ENCODE data around the gene EPB41L3. TPM values are rescaled to one million over a fixed set of nuclear protein-coding genes. Genes with fewer than 3 reads are reported as not detected.

EPB41L3 gene
- total RNA-seq, 1 experiment from 2014 or later = 8.7 TPM

- intact Hi-C loops (cut with micrococcal nuclease; ENCODE audit: unreplicated experiment) = no loop called here
- ChIA-PET CTCF (no interaction called here), POLR2A (no interaction called here)
- peaks cover 22% of the 10 kb centered on the region for H3K27me3 Mint-ChIP-seq (ENCODE audit: insufficient read depth, unreplicated experiment)
- no peaks in the 10 kb centered on the region for H3K4me1 Mint-ChIP-seq (ENCODE audit: low read depth, unreplicated experiment)
- no peak for DNase-seq
- H3K4me3 Mint-ChIP-seq (ENCODE audit: unreplicated experiment) = no peak overlapping the region
- TF ChIP-seq CTCF (IDR thresholded peaks at IDR 0.05; ENCODE audit: insufficient read depth in 1 of 2, low read depth in 1 of 2, low read length in 1 of 2, severe bottlenecking in 1 of 2, unreplicated experiment in 1 of 2) = no peak
- BruUV-seq (replicated peaks) = no TSS peak
- no peaks in the 10 kb centered on the region for H3K36me3 ChIP-seq (ENCODE audit: control insufficient read depth, insufficient read depth, low read length)
- H3K27me3 ChIP-seq (replicated peaks; ENCODE audit: control insufficient read depth, insufficient read depth, low read length) = no peaks in the 10 kb centered on the region
- no peaks in the 10 kb centered on the region for H3K9me3 ChIP-seq
- no peaks in the 10 kb centered on the region for H3K36me3 Mint-ChIP-seq (ENCODE audit: insufficient read depth, unreplicated experiment)
- no peaks in the 10 kb centered on the region for H3K4me1 ChIP-seq
- no peak overlapping the region for H3K4me3 ChIP-seq (ENCODE audit: low read depth, low read length)
- H3K9me3 Mint-ChIP-seq (ENCODE audit: unreplicated experiment) = no peaks in the 10 kb centered on the region
- H3K27ac Mint-ChIP-seq (ENCODE audit: unreplicated experiment) = no peak overlapping the region
These were observed 2.2 kb downstream of the EPB41L3 start for GRCh38 chr18:5541644-5542043.

- no peaks in the 10 kb centered on the region for H3K9me3 Mint-ChIP-seq (ENCODE audit: unreplicated experiment)
- TF ChIP-seq CTCF (IDR thresholded peaks at IDR 0.05; ENCODE audit: insufficient read depth in 1 of 2, low read depth in 1 of 2, low read length in 1 of 2, severe bottlenecking in 1 of 2, unreplicated experiment in 1 of 2) = no peak
- no peak overlapping the region for H3K27ac Mint-ChIP-seq (ENCODE audit: unreplicated experiment)
- ChIA-PET POLR2A (no interaction called here), CTCF (no interaction called here)
- H3K9me3 ChIP-seq = no peaks in the 10 kb centered on the region
- no peaks in the 10 kb centered on the region for H3K36me3 Mint-ChIP-seq (ENCODE audit: insufficient read depth, unreplicated experiment)
- H3K4me1 Mint-ChIP-seq (ENCODE audit: low read depth, unreplicated experiment) = no peaks in the 10 kb centered on the region
- H3K27me3 ChIP-seq (replicated peaks; ENCODE audit: control insufficient read depth, insufficient read depth, low read length) = no peaks in the 10 kb centered on the region
- DNase-seq = no peak
- no peak overlapping the region for H3K4me3 ChIP-seq (ENCODE audit: low read depth, low read length)
- H3K36me3 ChIP-seq (ENCODE audit: control insufficient read depth, insufficient read depth, low read length) = no peaks in the 10 kb centered on the region
- peaks cover 19% of the 10 kb centered on the region for H3K27me3 Mint-ChIP-seq (ENCODE audit: insufficient read depth, unreplicated experiment)
- H3K4me3 Mint-ChIP-seq (ENCODE audit: unreplicated experiment) = no peak overlapping the region
- no peaks in the 10 kb centered on the region for H3K4me1 ChIP-seq
- intact Hi-C loops (cut with micrococcal nuclease; ENCODE audit: unreplicated experiment) = no loop called here
- BruUV-seq (replicated peaks) = no TSS peak
These were observed 4.4 kb downstream of the EPB41L3 start for GRCh38 chr18:5539391-5539790.

- no peaks in the 10 kb centered on the region for H3K9me3 Mint-ChIP-seq (ENCODE audit: unreplicated experiment)
- no peaks in the 10 kb centered on the region for H3K4me1 ChIP-seq
- ChIA-PET CTCF (no interaction called here), POLR2A (no interaction called here)
- no peaks in the 10 kb centered on the region for H3K27me3 ChIP-seq (replicated peaks; ENCODE audit: control insufficient read depth, insufficient read depth, low read length)
- no TSS peak for BruUV-seq (replicated peaks)
- no peak for TF ChIP-seq CTCF (IDR thresholded peaks at IDR 0.05; ENCODE audit: insufficient read depth in 1 of 2, low read depth in 1 of 2, low read length in 1 of 2, severe bottlenecking in 1 of 2, unreplicated experiment in 1 of 2)
- no peak overlapping the region for H3K27ac Mint-ChIP-seq (ENCODE audit: unreplicated experiment)
- no peak overlapping the region for H3K4me3 Mint-ChIP-seq (ENCODE audit: unreplicated experiment)
- H3K36me3 Mint-ChIP-seq (ENCODE audit: insufficient read depth, unreplicated experiment) = no peaks in the 10 kb centered on the region
- DNase-seq = no peak
- no peaks in the 10 kb centered on the region for H3K9me3 ChIP-seq
- intact Hi-C loops (cut with micrococcal nuclease; ENCODE audit: unreplicated experiment) = no loop called here
- H3K27me3 Mint-ChIP-seq (ENCODE audit: insufficient read depth, unreplicated experiment) = peaks cover 19% of the 10 kb centered on the region
- H3K36me3 ChIP-seq (ENCODE audit: control insufficient read depth, insufficient read depth, low read length) = no peaks in the 10 kb centered on the region
- no peaks in the 10 kb centered on the region for H3K4me1 Mint-ChIP-seq (ENCODE audit: low read depth, unreplicated experiment)
- H3K4me3 ChIP-seq (ENCODE audit: low read depth, low read length) = no peak overlapping the region
These were observed 5.3 kb downstream of the EPB41L3 start for GRCh38 chr18:5538544-5538943.

Data from Caco-2 (cell line).